HG03469 (cell line): ENCODE results near the gene MOV10.
A peak's percentile ranks its signal among the peaks of the same experiment; 100 is the strongest.
"Not testable (repeated sequence)": the region's sequence is repeated elsewhere in the genome, so short reads cannot be mapped to it uniquely, and the experiment has no call there.

ENCODE experiments used
- ATAC-seq: cut with Tn5 transposase; IDR thresholded peaks from one replicate; pipeline ENCODE4 v1.9.1; 2021; ENCODE audit warnings: mild to moderate bottlenecking, moderate library complexity, moderate number of reproducible peaks; ENCODE audit not compliant: unreplicated experiment

MOV10 gene

DNA sequence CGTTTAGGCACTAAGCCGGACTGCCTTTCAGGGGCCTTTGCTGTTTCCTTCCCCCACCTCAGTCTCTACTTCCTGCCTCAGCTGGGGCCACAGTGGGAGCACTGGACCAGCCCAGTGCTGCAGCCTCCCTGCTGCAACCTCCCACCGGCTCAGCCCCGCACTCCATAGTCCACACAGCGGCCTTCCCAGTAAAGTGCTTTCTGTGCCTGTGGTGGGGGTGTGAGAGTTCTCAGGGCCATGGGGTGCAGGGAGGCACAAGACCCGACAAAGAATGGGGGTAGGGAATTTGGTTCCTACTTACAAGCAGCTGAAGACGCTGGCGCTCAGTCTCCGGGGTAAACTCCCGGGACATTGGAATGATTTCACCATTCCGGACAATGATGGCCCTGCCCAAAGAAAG lies 37.2 kb downstream of the MOV10 start:
- no peak for ATAC-seq

DNA sequence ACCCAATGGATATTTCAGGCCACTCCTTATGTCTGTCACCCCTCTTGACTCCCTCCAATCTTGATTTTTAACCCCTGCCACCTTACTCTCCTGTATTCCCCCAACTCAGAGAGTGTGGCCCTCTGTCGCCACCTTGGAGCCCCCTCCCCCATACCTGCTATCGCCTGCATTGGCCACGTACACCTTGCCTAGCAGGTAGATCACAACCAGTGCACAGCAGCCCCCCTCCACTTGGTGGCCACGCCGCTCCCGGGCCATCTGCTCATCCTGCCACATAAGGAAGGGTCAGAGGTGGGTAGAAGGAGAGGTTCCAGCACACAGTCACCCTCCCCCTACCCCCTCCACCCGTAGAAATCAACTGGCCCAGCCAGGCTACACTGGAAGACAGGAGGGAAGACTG lies 37.7 kb downstream of the MOV10 start:
- ATAC-seq: no peak

DNA sequence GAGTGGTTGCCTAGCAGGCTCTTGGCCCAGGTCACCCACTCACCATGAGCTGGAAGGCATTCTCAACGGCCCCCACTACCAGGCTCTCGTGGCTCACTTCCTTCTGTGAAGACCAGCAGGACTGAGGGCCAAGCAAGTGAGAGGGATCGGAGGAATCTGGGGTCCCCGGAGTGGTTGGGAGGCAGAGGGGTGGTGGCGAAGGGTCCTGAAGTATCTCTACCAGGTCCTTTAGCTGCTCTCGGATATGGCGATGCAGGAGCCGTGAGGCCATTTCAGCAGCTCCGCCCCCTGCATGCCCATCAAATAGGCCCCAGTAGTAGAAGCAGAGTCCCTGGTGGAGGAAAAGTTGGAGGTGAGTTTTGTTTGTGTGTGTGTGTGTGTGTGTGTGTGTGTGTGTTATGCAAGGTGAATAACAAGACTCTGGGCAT lies 38.3 kb downstream of the MOV10 start:
- ATAC-seq: no peak

GRCh38 chr1:112713466-112714312 lies 39.2 kb downstream of the MOV10 start:
- no peak for ATAC-seq

DNA sequence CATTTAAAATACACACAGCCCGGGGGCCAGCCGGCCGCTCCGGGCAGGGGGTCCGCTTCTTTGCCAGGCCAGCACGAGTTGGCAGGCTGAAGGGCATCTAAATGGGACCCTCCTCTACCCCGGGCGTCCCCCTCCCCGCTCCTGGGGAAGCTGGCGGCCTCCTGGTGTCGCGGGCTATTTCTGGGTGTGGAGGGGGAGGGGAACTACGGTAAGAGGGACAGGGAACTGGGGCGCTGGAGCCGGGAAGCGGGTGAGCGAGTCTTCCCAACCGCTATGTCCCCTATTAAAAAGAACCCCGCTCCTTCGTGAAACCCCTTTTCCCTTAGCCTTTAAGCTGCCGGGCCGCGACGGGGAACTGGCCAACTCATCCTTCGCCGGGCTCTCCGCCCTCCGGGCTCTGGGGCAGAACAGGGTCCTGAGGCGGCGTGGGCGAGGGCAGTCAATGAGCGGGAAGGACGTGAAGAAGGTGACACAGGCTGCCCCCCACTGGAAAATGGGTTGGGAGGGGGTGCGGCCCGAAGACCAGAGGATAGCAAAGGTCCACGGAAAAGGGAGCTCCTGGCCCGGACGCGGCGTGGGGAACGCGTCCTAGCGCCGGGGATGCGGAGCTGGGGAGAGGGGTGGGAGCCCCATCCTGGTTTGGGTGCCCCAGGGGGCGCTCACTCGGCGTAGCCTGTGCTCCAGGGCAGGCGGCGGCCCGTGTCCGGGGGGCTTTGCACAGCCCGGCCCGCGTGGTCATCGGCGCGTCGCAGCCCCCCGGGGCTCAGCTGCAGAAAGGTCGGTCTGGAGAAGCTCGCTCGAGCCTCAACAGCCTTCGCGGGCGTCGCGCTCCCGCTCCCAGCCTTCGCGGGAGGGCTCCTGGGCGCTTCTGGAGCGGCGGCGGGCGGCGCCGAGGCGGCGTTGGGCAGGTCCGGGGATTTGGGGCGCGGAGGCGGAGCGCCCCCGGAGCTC lies 40.1 kb downstream of the MOV10 start:
- no peak for ATAC-seq

DNA sequence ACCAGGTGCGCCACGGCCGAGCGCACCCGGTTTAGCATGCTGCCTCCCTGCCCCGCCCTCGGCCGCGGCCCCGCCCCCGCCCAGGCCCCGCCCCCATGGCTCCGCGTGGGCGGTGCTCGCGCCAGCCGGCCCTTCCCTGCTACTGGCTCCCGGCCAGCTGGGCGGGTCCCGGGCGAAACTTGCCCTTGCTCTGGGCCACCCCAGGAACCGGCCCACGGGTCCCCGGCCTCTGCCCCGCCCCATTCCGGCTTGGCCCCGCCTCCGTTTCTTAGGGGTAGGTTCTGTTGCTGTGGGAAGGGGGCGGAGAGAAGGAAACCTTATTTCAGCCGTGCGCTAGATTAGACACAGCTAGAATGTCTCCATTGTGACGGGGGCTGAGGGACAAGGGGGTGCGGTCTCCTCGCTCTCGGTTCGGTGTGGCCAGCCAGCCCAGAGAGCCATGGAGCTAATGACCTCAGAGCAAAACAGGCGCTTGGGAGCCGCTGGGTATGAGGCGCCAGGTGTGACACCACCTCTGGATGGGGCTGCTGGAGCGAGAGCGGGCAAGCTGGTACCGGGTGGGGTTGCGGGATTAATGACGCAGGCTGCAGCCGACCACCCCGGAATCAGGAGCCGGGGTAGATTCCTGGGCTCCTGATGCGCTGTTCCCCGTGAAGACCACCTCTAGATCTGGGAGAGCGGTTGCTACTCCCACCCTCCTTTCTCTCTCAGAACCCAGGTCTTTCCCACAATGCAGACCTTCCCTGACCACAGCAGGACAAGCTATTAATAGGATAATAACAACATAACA lies 41.0 kb downstream of the MOV10 start, which contains the start of gene PPM1J:
PPM1J (minus strand) TSS at position 69 of the 790 bp plus-strand sequence; CDS start at position 38, 31 bp downstream.
- peak; percentile 59 for ATAC-seq

DNA sequence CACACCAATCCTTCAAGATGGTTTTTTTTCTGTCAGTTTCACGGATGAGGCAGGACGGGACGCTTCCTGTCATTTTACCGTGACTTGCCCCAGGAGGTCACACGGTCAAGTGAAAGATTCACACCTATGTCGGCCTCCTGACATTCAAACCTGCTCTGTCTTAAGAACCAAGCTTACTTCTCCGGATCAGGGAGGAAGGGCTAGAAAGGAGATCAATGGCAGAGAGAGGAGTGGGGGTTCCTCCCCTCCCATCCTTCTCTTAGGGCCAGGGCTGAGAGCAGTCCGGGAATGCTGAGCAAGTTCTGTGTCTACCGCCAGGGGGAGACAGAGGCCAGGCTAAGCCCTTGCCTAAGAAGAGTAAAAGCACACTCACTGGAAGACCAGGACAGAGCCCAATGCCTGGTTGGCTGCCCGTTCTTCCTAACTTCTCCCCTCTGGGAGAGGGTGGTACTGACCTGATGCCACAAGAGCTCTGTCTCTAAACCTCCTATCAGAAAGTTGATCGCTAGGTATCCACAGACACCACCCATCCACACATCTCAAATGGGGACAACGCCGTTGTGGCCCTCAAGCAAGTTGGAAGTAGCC lies 41.8 kb downstream of the MOV10 start:
- ATAC-seq: no peak

DNA sequence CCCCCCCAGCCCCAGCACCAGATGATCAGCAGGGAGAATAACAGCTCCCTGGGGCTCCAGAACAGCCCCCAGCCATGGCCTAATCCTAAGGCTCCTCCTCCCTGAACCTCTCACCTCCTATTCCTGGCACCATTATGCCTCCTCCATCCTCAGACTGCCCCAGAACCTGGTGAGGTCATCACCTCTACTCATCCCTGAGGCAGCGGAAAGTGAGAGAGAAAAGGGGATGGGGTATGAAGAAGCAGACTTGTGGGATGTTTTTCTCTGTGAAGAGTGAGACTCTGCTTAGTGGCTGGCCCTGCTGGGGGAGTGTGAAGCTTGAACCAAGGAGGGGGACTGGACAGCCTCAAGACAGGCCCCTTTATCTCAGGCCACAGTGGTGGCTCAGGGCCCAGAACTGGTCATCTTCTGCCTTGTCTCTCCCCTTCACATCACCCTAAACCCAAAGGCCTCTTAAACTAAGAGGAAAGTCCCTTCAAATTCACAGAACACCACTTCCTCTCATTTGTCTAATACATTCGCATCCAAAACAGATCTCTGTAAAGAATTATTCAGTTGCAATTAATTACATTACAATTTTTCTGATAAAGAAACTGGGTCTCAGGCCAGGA lies 42.9 kb downstream of the MOV10 start:
- no peak for ATAC-seq

- no peak for ATAC-seq
Observed at GRCh38 chr1:112718691-112719418, 44.4 kb downstream of the MOV10 start.

- ATAC-seq: no peak
Observed at GRCh38 chr1:112719706-112720105, 45.2 kb downstream of the MOV10 start.

DNA sequence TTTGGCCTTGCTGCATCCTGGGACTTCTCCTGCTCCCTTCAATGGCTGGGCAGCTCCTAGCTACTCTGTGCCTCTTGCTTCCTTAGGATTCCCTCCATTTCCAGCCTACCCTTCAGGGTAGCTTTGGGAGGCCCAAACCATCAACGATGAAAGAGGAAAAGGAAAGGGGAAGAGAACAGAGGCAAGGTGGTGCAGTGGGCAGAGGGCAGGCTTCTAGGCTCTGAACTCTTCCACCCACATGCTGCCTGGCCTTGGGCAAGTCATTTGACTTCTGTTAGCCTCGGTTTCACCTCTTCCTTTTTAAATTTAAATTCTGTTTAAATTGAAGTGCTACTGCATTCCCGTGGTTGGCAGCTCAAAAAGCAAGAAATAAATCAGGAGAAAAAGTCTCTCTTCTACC lies 46.3 kb downstream of the MOV10 start:
- ATAC-seq: no peak

GRCh38 chr1:112721294-112721693 lies 46.8 kb downstream of the MOV10 start:
- ATAC-seq: not testable (repeated sequence)

- no peak for ATAC-seq
Observed at GRCh38 chr1:112721966-112722524, 47.6 kb downstream of the MOV10 start.

- no peak for ATAC-seq
Observed at GRCh38 chr1:112722601-112723510, 48.4 kb downstream of the MOV10 start.

GRCh38 chr1:112723511-112723839 lies 49.0 kb downstream of the MOV10 start:
- no peak for ATAC-seq

- ATAC-seq: not testable (repeated sequence)
Observed at GRCh38 chr1:112724240-112724639, 49.8 kb downstream of the MOV10 start.

DNA sequence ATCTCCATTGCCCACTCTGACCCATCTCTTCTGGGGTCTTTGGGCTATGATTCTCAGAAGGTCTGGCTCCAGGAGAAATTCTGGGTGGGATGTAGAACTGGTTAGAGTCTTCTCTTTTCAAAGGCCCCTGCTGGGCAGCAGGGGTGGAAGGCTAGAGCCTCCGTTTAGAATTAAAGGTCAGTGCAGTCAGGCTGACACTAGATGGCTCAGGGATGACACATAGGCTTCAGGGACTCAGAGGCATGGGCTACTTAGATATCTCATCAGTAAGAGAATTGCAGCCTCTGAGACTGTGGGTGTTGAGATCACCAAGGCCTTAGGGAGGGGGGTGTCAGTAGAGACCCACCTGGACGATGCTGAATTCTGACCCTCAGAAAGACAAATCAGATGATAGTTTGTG lies 53.3 kb downstream of the MOV10 start:
- no peak for ATAC-seq
